ENCODE data around the gene AP1M1. TPM values are rescaled to one million over a fixed set of nuclear protein-coding genes. Genes with fewer than 3 reads are reported as not detected.

AP1M1 gene
- total RNA-seq, 1 donor from 2014 or later: 84.5 TPM

GRCh38 chr19:16199275-16199932 is 1.7 kb downstream of the AP1M1 start:
- H3K4me3 ChIP-seq: peak overlapping the region in 1 of 2 donors; percentile 83
- DNase-seq (ENCODE audit: extremely low spot score in 2 of 2): no peak
- no peak overlapping the region for H3K27ac ChIP-seq
- H3K9me3 ChIP-seq: no peaks in the 10 kb centered on the region
- TF ChIP-seq POLR2A (IDR thresholded peaks at IDR 0.05): no peak
- intact Hi-C loops (cut with DNase I): no loop called here
- peaks cover 38% of the 10 kb centered on the region for H3K4me1 ChIP-seq
- peaks cover 0 to 22% of the 10 kb centered on the region in 2 donors for H3K36me3 ChIP-seq
- no peaks in the 10 kb centered on the region for H3K27me3 ChIP-seq

- Histone ChIP-seq H3K4me3 (no peak overlapping the region), H3K4me1 (peaks cover 42% of the 10 kb centered on the region), H3K27me3 (no peaks in the 10 kb centered on the region), H3K9me3 (no peaks in the 10 kb centered on the region), H3K36me3 (peaks cover 0 to 25% of the 10 kb centered on the region in 2 donors), H3K27ac (no peak overlapping the region)
- DNase-seq (ENCODE audit: extremely low spot score in 2 of 2): no peak
- TF ChIP-seq, protein P1, sequence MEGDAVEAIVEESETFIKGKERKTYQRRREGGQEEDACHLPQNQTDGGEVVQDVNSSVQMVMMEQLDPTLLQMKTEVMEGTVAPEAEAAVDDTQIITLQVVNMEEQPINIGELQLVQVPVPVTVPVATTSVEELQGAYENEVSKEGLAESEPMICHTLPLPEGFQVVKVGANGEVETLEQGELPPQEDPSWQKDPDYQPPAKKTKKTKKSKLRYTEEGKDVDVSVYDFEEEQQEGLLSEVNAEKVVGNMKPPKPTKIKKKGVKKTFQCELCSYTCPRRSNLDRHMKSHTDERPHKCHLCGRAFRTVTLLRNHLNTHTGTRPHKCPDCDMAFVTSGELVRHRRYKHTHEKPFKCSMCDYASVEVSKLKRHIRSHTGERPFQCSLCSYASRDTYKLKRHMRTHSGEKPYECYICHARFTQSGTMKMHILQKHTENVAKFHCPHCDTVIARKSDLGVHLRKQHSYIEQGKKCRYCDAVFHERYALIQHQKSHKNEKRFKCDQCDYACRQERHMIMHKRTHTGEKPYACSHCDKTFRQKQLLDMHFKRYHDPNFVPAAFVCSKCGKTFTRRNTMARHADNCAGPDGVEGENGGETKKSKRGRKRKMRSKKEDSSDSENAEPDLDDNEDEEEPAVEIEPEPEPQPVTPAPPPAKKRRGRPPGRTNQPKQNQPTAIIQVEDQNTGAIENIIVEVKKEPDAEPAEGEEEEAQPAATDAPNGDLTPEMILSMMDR (IDR thresholded peaks at IDR 0.05): no peak
- TF ChIP-seq POLR2A (IDR thresholded peaks at IDR 0.05): no peak
- no peak for TF ChIP-seq POLR2AphosphoS5 (IDR thresholded peaks at IDR 0.05; ENCODE audit: insufficient read depth in 1 of 2, low read depth in 1 of 2)
- intact Hi-C loops (cut with DNase I): no loop called here
Measured at GRCh38 chr19:16200038-16201010, 2.6 kb downstream of the AP1M1 start.

GRCh38 chr19:16201011-16201391 is 3.3 kb downstream of the AP1M1 start:
- TF ChIP-seq POLR2A (IDR thresholded peaks at IDR 0.05): no peak
- TF ChIP-seq, protein P1 (IDR thresholded peaks at IDR 0.05): no peak
- no peak for TF ChIP-seq POLR2AphosphoS5 (IDR thresholded peaks at IDR 0.05; ENCODE audit: insufficient read depth in 1 of 2, low read depth in 1 of 2)
- Histone ChIP-seq H3K4me3 (no peak overlapping the region), H3K36me3 (peaks cover 0 to 32% of the 10 kb centered on the region in 2 donors), H3K9me3 (no peaks in the 10 kb centered on the region), H3K4me1 (peaks cover 42% of the 10 kb centered on the region), H3K27ac (no peak overlapping the region), H3K27me3 (no peaks in the 10 kb centered on the region)
- no peak for DNase-seq (ENCODE audit: extremely low spot score in 2 of 2)
- intact Hi-C loops (cut with DNase I): no loop called here

DNA sequence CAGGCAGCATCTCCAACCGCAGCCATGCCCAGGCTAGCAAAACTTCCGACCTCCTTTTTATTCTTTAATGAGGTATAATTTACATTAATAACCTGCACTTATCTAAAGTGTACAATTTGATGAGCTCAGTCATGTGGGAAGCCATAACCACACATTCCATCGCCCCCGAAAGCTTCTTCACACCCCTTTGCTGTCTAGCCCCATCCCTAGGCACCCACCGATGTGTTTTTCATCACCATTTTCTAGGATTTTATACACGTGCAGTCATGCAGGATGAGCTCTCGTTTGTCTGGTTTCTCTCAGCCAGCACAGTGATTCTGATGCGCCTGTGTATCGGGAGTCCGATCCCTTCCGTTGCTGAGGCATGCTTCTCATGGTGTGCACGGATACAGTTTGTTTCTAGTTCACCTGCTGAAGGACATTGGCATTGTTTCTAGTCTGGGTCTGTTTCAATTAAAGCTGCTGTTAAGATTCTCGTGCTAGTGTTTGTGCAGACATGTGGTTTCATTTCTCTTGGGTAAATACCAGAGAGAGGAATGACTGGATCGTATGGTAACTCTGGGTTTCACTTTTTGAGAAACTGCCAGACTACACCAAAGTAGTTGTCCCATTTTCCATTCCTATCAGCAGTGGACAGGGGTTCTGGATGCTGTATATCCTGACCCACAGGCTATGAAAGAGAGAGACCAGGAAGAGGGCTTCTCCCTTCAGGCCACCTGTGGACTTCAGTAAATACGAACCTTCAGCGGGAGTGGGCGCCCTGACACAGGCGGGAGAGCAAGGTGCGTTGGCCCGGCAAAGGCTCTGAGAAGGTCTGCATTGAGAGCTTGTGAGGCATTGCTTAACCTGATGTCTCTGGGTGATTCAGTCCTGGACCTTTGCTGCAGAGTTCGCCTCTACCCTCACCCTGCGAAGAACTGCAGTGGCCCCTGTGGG is 4.9 kb downstream of the AP1M1 start:
- Histone ChIP-seq H3K4me3 (no peak overlapping the region), H3K27ac (no peak overlapping the region), H3K4me1 (peaks cover 35% of the 10 kb centered on the region), H3K27me3 (no peaks in the 10 kb centered on the region), H3K36me3 (peaks cover 0 to 32% of the 10 kb centered on the region in 2 donors), H3K9me3 (no peaks in the 10 kb centered on the region)
- no peak for TF ChIP-seq POLR2A (IDR thresholded peaks at IDR 0.05)
- TF ChIP-seq, protein P1 (IDR thresholded peaks at IDR 0.05): no peak
- no peak for TF ChIP-seq POLR2AphosphoS5 (IDR thresholded peaks at IDR 0.05; ENCODE audit: insufficient read depth in 1 of 2, low read depth in 1 of 2)
- intact Hi-C loops (cut with DNase I): no loop called here
- DNase-seq (ENCODE audit: extremely low spot score in 2 of 2): no peak

Measured in vagina (tissue), 2 donors.